OCI-LY7 (cell line): Measurements from ENCODE around the gene HDAC10. TPM values are rescaled to one million over a fixed set of nuclear protein-coding genes. Genes with fewer than 3 reads are reported as not detected.

Experiments
- BruUV-seq: library from RNA; stranded (reverse); fragments of 400-500 nt; replicated peaks from 2 replicates; lab custom pipeline; 2021; lab: Mats Ljungman, UMichigan
- CTCF ChIA-PET: fragments of 300-600 bp; sonication (Branson Sonifier 250); formaldehyde crosslinking; loops from one replicate; lab custom pipeline; 2022; ENCODE audit warnings: antibody characterized with exemption; ENCODE audit not compliant: unreplicated experiment; lab: Charles Lee
- POLR2A ChIA-PET: fragments of 300-600 bp; sonication (Branson Sonifier 250); formaldehyde crosslinking; loops from one replicate; lab custom pipeline; 2022; ENCODE audit warnings: antibody characterized with exemption; lab: Charles Lee
- DNase-seq: peaks from one replicate; pipeline ENCODE4 v3.0.0-alpha.2; 2015; ENCODE audit warnings: low spot score
- H2AFZ ChIP-seq: fragments of 200-600 bp; sonication (generic), shearing (Covaris generic); 2 replicates; pipeline ENCODE4 v1.6.1; 2014; ENCODE audit warnings: mild to moderate bottlenecking, antibody characterized with exemption, low read length, moderate library complexity
- H3K27ac ChIP-seq: fragments of 200-600 bp; sonication (generic); 2 replicates; pipeline ENCODE4 v1.5.1; 2014; ENCODE audit warnings: mixed run types, low read depth, mild to moderate bottlenecking, moderate library complexity, low read length, inconsistent platforms; ENCODE audit not compliant: poor library complexity, severe bottlenecking
- H3K36me3 ChIP-seq: fragments of 200-600 bp; sonication (generic); 2 replicates; pipeline ENCODE4 v1.6.1; 2014; ENCODE audit warnings: mild to moderate bottlenecking, antibody characterized with exemption, low read length, moderate library complexity, mixed read lengths; ENCODE audit not compliant: insufficient read depth
- H3K4me1 ChIP-seq: fragments of 200-600 bp; sonication (generic); 2 replicates; pipeline ENCODE4 v1.5.1; 2014; ENCODE audit warnings: mild to moderate bottlenecking, low read length; ENCODE audit not compliant: insufficient read depth, poor library complexity, severe bottlenecking
- H3K4me2 ChIP-seq: fragments of 200-600 bp; sonication (generic); 2 replicates; pipeline ENCODE4 v1.6.1; 2014; ENCODE audit warnings: mild to moderate bottlenecking, low read length
- H3K4me3 ChIP-seq: fragments of 200-600 bp; sonication (generic); 2 replicates; pipeline ENCODE4 v1.5.1; 2014; ENCODE audit warnings: mild to moderate bottlenecking, low read depth, low read length; ENCODE audit not compliant: poor library complexity, severe bottlenecking
- H3K79me2 ChIP-seq: fragments of 200-600 bp; sonication (generic); 2 replicates; pipeline ENCODE4 v1.6.1; 2016; ENCODE audit warnings: low read depth, mild to moderate bottlenecking, low read length, moderate library complexity, mixed read lengths; ENCODE audit not compliant: insufficient read depth
- H3K9me2 ChIP-seq: fragments of 200-600 bp; sonication (generic); 2 replicates; pipeline ENCODE4 v1.6.1; 2016; ENCODE audit warnings: mild to moderate bottlenecking, low read length, mixed read lengths; ENCODE audit not compliant: insufficient read depth
- H3K9me3 ChIP-seq: fragments of 200-600 bp; sonication (generic); 2 replicates; pipeline ENCODE4 v1.6.1; 2014; ENCODE audit warnings: mild to moderate bottlenecking, mixed run types, low read length, mixed read lengths
- H4K20me1 ChIP-seq: fragments of 200-600 bp; sonication (generic); 2 replicates; pipeline ENCODE4 v1.6.1; 2014; ENCODE audit warnings: mild to moderate bottlenecking, antibody characterized with exemption, low read length, moderate library complexity, mixed read lengths; ENCODE audit not compliant: insufficient read depth
- EZH2phosphoT487 ChIP-seq: fragments of 200-600 bp; sonication (generic); IDR thresholded peaks from 2 replicates; pipeline ENCODE4 v1.6.1; 2018; ENCODE audit warnings: low read depth, borderline replicate concordance, mild to moderate bottlenecking, mixed run types, antibody characterized with exemption, low read length, moderate library complexity, mixed read lengths
- intact Hi-C: fragments of 100-400 bp; cut with micrococcal nuclease; formaldehyde crosslinking; loops from one replicate; pipeline ENCODE4 v1.10.0; 2022; ENCODE audit not compliant: unreplicated experiment
- total RNA-seq, 2 experiments: library from RNA; depleted of rRNA in 1 of 2; stranded (reverse); fragments of >200 nt in 1 of 2; shearing (Covaris generic) in 1 of 2; gene quantifications; 2 replicates each; pipeline ENCODE4 v1.2.3, GENCODE V29; 2014 to 2022
- TF ChIP-seq, protein P1 (sequence below): fragments of 200-600 bp; sonication (generic); conservative IDR thresholded peaks from 2 replicates; pipeline ENCODE4 v1.5.1; 2014; ENCODE audit warnings: mild to moderate bottlenecking, antibody characterized with exemption, low read length, moderate library complexity, mixed read lengths

Gene HDAC10
- total RNA-seq, 2 experiments from 2014 or later, result 49.4 to 74.9 TPM

DNA sequence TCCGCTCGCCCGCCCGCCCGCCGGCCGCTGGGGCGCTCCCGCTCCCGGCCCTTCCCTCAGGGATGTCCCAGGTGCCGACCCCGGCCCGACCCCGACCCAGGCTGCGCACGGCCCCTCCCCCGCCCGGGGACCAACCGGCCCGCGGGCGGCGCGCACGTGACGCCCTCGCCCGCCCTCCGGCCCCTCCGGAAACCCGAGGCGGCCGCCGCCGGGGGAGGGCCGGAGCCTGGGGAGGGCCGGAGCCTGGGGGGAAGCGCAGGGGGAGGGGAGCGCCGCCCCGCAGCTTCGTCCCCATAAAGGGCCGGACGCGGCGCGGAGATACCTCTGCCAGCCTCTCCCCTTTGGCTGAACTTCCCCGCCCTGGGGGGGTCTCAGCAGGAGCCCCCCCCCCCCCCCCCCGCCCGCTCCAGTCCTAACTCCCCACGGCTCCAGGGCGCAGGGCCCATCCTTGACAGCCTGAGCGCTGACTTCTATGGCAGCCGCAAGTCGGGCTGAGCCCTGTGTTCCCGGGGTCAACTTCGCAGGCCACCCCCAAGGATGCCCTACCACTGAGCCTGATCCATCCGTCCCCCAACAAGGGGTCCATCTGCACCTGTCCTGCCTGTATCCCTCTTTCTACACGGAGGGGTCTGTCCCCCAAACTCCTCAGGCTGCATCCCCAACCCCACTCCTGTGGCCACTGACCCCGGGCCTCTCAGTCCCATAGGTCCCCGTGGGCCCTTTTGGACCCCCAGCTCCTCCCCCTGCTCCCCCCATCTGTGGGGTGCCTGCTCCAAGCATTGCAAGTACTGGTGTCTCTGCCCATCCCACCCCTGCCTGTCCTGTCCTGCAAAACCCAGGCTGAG is 10.8 kb upstream of the HDAC10 start, which contains the start of gene MAPK12:
TSS of gene MAPK12 (minus strand) at position 69 of the 845 bp plus-strand sequence. CDS start 174 bp downstream, outside the sequence.
- DNase-seq, result peak; percentile 83
- H3K4me2 ChIP-seq, result peak within 1 kb of the TSS; percentile 83
- H2AFZ ChIP-seq, result 0 out of 2 replicates have a peak within 1 kb of the TSS, but pooled peaks have one; percentile 55
- H3K4me1 ChIP-seq, result peaks cover 25% of the 10 kb centered on the region
- intact Hi-C loops, result no loop called here
- peaks cover 15% of the 10 kb centered on the region for H3K79me2 ChIP-seq
- no peaks in the 10 kb centered on the region for H3K9me3 ChIP-seq
- peak within 1 kb of the TSS; percentile 63 for H3K27ac ChIP-seq
- no TSS peak for BruUV-seq
- POLR2A ChIA-PET, result interaction anchor here (0.6 to 0.9 kb wide), 2 partner anchors 11 to 71 kb away, joined by 5 to 6 read pairs; partner anchors contain the start of gene HDAC10
- peaks cover 13% of the 10 kb centered on the region; the same call in 1 of the 2 replicates for H3K36me3 ChIP-seq
- H3K9me2 ChIP-seq, result no peaks in the 10 kb centered on the region
- TF ChIP-seq, protein P1, sequence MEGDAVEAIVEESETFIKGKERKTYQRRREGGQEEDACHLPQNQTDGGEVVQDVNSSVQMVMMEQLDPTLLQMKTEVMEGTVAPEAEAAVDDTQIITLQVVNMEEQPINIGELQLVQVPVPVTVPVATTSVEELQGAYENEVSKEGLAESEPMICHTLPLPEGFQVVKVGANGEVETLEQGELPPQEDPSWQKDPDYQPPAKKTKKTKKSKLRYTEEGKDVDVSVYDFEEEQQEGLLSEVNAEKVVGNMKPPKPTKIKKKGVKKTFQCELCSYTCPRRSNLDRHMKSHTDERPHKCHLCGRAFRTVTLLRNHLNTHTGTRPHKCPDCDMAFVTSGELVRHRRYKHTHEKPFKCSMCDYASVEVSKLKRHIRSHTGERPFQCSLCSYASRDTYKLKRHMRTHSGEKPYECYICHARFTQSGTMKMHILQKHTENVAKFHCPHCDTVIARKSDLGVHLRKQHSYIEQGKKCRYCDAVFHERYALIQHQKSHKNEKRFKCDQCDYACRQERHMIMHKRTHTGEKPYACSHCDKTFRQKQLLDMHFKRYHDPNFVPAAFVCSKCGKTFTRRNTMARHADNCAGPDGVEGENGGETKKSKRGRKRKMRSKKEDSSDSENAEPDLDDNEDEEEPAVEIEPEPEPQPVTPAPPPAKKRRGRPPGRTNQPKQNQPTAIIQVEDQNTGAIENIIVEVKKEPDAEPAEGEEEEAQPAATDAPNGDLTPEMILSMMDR, result no peak
- no peak for TF ChIP-seq EZH2phosphoT487
- CTCF ChIA-PET, result interaction anchor here (0.6 kb wide), 1 partner anchor 15 kb away, joined by 6 read pairs; no protein-coding TSS in a partner anchor
- peak within 1 kb of the TSS; percentile 83 for H3K4me3 ChIP-seq
- H4K20me1 ChIP-seq, result no peaks in the 10 kb centered on the region

DNA sequence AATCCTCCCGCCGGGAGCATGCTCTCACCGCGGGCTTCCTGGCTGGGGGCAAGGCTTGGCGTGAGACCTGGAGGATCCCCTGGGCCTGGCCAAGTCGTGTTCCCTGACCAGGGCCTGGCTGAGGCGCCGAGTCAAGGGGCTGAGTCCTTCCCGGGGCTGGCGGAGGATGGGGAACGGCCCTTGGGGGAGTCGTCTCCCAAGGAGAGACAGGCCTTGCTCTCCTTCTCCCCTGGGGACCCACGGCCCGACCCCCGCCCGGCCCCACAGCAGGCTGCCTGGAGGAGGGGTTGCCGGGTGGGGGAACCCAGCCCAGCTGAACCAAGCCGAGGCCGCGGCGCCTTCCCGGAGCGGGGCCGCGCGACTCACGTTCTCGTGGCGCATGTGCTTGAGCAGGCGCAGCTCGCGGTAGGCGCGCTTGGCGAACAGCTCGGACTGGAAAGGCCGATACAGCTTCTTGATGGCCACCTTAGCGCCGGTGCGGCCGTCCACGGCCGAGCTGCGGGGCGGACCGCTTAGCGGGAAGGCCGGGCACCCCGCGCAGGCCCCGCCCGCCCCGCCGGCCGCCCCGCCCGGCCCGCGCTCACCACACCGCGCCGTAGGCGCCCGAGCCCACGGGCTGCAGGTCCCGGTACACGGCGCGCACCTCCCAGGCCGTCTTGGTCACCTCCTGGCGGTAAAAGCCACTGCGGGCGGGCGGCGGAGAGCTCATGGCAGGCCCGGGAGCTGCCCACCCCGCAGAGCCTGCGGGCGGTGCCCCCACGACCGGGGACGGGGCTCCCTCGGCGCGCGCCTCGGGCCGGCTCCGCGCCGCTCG is 9.9 kb upstream of the HDAC10 start:
- Histone ChIP-seq H3K9me3 (no peaks in the 10 kb centered on the region), H3K36me3 (peaks cover 22% of the 10 kb centered on the region; the same call in 1 of the 2 replicates), H3K79me2 (peaks cover 15% of the 10 kb centered on the region), H3K4me3 (peak overlapping the region; percentile 83), H4K20me1 (no peaks in the 10 kb centered on the region), H3K27ac (peak overlapping the region; percentile 48), H3K4me1 (peaks cover 25% of the 10 kb centered on the region), H3K9me2 (no peaks in the 10 kb centered on the region), H2AFZ (no peak overlapping the region), H3K4me2 (peak overlapping the region; percentile 83)
- TF ChIP-seq EZH2phosphoT487, result no peak
- TF ChIP-seq, protein P1, result no peak
- intact Hi-C loops, result no loop called here
- ChIA-PET CTCF (no interaction called here), POLR2A (interaction anchor here (0.6 to 0.9 kb wide), 2 partner anchors 10 to 70 kb away, joined by 5 to 6 read pairs; partner anchors contain the start of gene HDAC10)
- BruUV-seq, result no TSS peak
- peak; percentile 68 for DNase-seq
